Ammon's horn (tissue), 1 donor: ENCODE measurements around the gene GBP3.
"Not testable (repeated sequence)": the region's sequence is repeated elsewhere in the genome, so short reads cannot be mapped to it uniquely, and the experiment has no call there.

ENCODE experiments used
- DNase-seq: peaks from one replicate; pipeline ENCODE4 v3.0.0-alpha.2; 2016; ENCODE audit warnings: low spot score

The GBP3 gene

DNA sequence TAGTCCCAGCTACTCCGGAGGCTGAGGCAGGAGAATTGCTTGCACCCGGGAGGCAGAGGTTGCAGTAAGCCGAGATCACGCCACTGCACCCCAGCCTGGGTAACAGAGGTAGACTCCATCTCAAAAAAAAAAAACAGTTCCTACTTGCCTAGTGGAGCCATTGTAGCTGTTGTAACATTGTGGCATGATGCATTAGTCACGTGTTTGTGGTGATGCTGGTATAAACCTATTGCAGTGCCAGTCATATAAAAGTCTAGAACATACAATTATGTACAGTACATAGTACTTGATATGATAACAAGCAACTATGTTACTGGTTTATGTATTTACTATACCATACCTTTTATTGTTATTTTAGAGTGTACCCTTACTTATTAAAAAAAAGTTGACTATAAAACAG, 46.4 kb downstream of the GBP3 start:
- no peak for DNase-seq

DNA sequence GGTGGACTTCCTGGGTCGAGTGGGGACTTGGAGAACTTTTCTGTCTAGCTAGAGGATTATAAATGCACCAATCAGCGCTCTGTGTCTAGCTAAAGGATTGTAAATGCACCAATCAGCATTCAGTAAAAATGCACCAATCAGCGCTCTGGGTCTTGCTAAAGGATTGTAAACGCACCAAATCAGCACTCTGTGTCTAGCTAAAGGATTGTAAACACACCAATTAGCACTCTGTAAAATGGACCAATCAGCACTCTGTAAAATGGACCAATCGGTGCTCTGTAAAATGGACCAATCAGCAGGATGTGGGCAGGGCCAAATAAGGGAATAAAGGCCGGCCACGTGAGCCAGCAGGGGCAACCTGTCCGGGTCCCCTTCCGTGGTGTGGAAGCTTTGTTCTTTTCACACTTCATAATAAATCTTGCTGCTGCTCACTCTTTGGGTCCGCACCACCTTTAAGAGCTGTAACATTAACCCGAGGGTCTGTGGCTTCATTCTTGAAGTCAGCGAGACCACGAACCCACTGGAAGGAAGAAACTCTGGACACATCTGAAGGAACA, 48.0 kb downstream of the GBP3 start:
- DNase-seq, result not testable (repeated sequence)

GRCh38 chr1:88973520-88974137, 49.0 kb downstream of the GBP3 start:
- DNase-seq, result no peak

GRCh38 chr1:88961647-88962275, 60.9 kb downstream of the GBP3 start:
- no peak for DNase-seq

DNA sequence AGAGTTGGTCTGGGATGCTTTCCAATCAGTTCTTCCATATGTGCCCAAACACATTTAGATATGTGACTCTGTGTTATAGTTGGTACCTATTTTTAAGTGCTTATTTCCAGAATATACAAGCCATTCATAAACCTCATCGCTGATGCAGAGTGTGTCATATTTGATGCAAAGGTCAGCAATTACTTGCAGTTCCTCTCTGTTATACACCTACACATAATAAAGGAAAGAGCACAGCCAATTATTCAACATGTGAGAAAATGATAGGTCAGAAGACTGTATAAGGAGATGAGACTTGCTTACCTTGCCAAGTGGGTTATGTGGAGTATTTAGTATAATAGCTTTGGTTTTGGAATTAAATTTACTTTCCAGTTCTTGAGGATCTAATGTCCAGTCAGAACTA, 61.6 kb downstream of the GBP3 start:
- no peak for DNase-seq
